Epithelial cell of prostate (primary cell): ENCODE data around the gene DBNDD1.
A peak's percentile ranks its signal among the peaks of the same experiment; 100 is the strongest.
"Not testable (repeated sequence)": the region's sequence is repeated elsewhere in the genome, so short reads cannot be mapped to it uniquely, and the experiment has no call there.

Experiments used
- DNase-seq: peaks from one replicate; pipeline ENCODE4 v3.0.0-alpha.2; 2011; ENCODE audit warnings: low read depth, low spot score
- H3K27ac ChIP-seq: fragments of 450-650 bp; 2 replicates; pipeline ENCODE4 v1.5.1; 2017; ENCODE audit warnings: mild to moderate bottlenecking

The DBNDD1 gene

DNA sequence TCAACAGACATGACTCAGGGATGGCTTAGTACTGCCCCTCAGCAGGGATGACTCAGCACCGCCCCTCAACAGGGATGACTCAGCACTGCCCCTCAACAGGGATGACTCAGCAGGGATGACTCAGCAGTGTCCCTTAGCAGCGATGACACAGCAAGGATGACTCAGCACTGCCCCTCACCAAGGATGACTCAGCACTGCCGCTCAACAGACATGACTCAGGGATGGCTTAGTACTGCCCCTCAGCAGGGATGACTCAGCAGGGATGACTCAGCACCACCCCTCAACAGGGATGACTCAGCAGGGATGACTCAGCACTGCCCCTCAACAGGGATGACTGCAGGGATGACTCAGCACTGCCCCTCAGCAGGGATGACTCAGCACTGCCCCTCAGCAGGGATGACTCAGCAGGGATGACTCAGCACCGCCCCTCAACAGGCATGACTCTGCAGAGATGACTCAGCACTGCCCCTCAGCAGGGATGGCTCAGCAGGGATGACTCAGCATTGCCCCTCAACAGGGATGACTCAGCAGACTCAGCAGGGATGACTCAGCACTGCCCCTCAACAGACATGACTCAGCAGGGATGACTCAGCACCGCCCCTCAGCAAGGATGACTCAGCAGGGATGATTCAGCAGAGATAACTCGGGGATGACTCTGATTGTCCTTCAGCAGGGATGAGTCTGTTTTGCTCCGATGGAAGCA lies 23.6 kb downstream of the DBNDD1 start:
- peak overlapping the region; percentile 71 for H3K27ac ChIP-seq
- not testable (repeated sequence) for DNase-seq

DNA sequence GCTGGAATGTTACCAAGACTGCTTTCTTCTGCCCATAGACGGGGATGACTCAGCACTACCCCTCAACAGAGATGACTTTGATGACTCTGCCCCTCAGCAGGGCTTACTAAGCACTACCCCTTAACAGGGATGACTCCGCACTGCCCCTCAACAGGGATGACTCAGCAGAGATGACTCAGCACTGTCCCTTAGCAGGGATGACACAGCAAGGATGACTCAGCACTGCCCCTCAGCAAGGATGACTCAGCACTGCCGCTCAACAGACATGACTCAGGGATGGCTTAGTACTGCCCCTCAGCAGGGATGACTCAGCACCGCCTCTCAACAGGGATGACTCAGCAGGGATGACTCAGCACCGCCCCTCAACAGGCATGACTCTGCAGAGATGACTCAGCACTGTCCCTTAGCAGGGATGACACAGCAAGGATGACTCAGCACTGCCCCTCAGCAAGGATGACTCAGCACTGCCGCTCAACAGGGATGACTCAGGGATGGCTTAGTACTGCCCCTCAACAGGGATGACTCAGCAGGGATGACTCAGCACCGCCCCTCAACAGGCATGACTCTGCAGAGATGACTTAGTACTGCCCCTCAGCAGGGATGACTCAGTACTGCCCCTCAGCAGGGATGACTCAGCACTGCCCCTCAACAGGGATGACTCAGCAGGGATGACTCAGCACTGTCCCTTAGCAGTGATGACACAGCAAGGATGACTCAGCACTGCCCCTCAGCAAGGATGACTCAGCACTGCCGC lies 24.4 kb downstream of the DBNDD1 start:
- DNase-seq, result peak; percentile 29
- H3K27ac ChIP-seq, result peak overlapping the region; percentile 71

DNA sequence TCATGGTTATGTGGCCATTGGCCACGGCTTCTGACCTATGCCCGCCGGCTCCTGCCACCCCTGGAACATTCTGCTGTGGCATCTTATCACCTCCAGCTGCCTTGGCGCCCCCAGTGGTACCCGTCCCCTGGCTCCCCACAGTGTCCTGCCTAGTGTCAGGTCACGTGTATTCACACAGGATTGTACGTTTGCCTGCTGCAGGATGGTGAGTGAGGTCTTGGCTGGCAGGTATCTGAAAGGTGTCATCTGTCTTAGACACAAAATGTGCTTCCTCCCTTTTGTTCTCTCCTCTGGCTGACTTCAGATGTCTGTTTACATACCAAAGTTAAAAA lies 24.9 kb downstream of the DBNDD1 start:
- H3K27ac ChIP-seq, result peak overlapping the region; percentile 71
- DNase-seq, result no peak

DNA sequence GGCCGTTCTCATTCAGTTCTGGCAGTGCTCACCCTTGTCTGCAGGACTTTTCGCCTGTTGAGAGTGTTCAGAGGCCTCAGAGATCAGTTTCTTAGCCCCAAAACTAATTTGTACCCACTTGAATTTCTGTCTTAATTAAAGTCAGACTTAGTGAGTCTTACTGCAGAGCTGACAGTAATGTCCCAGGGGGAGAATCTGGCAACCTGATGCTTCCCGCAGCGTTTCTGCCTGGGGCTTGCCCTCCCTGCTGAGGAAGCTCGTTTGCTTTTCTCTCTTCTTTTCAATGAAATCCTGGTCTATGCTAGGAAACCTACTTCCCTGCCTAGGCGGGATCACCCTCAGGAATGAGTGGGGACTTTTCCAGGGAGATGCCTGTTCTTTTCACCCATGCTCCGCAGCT lies 25.3 kb downstream of the DBNDD1 start:
- no peak for DNase-seq
- H3K27ac ChIP-seq, result peak overlapping the region; percentile 71

DNA sequence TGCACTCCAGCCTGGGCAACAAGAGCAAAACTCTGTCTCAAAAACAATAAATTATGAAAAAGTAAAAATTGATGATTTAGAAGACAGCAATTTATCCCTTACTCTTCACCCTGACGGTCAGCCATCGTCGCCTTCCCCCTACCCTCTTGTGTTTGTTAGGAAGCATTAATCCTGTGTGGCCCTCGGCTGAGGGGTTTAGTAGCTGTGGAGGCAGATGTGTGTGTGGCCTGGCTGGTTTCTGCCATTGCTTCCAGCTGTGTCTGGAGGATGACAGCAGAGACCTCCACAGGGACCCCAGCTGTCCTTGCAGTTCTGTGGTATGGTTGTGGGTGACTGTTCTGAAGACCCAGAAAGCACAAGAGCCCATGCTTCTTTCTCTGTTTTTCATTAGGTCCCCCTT lies 25.9 kb downstream of the DBNDD1 start:
- no peak for DNase-seq
- no peak overlapping the region for H3K27ac ChIP-seq

DNA sequence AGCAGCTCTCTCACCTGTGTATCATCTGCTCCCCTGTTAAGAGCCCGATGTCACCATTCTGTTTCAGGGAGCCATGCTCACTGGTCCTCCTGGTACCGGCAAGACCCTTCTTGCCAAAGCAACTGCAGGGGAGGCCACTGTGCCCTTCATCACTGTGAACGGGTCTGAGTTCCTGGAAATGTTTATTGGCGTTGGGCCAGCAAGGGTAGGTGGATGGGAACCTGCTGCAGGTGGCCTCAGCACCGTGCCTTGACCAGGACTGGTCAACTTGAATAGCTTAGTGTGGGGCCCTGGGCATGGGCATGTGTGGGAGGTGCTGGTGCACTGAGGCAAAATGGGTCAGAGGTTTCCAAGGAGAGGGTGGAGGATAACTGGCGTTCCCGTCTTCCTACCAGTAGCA lies 28.5 kb downstream of the DBNDD1 start:
- no peak for DNase-seq
- H3K27ac ChIP-seq, result no peak overlapping the region

DNA sequence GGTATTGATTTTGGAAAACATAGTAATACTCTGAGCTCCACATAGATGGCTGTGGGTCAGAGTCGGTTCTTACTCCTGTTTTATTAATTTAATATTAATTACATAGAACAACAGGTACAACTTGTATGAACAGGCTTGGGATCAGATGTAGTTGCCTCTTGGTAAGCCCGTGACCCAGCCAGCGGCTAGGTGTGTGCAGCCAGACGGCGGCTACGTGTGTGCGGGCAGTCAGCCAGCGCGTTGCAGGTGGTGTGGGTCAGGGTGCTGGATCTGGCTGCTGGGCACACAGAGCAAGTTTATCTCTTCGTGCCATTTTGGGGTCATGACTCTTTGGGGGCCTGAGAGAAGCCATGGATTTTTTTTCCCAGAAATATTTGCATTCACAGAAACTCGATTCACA lies 30.3 kb downstream of the DBNDD1 start:
- no peak for DNase-seq
- no peak overlapping the region for H3K27ac ChIP-seq

DNA sequence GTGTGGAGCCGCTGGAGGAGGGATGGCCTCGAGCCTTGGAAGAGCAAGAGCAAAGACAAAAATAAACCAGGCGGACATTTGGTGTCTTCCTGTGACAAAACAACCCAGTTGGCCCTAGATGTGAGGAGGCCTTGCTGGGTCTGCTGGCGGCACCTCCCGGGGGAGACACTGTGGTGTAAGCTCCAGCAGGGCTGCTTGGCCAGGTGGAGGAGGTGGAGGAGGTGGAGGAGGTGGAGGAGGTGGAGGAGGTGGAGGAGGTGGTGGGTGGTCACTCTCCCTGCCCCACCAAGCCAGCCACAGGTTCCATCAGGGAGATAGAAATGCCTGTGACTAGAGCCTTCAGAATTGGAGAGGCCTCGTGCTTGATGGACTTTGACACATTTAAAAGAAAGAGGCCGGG lies 32.1 kb downstream of the DBNDD1 start:
- no peak overlapping the region for H3K27ac ChIP-seq
- DNase-seq, result no peak

DNA sequence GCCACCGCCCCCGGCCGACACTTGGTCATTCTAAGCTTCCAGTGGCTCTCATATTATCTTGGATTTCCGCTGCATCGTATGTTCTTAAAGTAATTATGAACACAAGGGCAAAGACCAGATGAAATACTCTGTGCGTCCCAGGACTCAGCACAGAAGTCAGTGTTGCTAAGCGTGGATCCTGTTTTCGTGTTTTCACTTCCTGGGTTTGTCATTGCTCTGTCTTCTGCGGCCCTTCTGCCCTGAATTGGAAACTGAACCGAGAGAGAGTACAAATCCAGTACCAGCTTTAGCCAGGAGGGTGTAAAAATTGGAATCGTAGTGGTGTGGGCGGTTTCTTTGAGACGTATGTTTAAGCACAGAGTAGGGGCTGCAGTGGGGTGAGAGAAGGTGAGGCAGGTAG lies 32.7 kb downstream of the DBNDD1 start:
- no peak for DNase-seq
- no peak overlapping the region for H3K27ac ChIP-seq

DNA sequence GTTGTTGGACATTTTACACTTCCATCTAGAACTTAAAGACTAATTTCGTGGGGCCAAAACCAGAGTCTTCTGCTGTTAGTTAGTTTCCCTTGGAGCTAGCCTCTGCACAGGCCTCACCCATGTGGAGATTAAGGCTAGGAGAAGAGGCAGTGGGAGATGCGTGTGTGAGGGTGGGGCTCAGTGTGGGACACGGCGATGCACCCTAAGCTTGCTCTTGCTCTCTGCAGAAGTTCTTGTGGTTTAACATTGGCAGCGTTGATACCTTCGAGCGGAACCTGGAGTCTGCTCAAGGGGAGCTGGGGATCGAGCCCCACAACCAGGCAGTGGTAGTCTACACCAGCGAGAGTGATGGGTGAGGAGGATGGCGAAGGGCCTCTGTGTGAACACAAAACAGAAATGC lies 34.0 kb downstream of the DBNDD1 start:
- no peak overlapping the region for H3K27ac ChIP-seq

DNA sequence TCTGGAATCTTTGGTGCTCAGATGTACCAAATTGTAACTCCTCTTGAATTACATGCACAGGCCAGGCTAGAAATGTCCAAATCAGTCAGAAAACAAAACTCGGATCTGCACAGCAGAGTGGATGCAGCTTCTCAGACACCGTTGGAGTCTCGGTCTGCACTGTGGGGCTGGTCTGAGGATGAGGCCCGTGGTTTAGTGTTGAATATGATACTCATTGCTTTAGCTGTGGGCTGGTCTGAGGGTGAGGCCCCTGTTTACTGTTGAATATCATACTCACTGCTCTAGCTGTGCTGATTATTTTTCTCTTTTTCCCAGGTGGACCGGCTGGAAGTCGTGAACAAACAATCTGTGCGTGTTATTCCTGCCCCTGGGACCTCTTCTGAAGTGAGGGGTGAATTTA lies 35.0 kb downstream of the DBNDD1 start:
- no peak for DNase-seq
- H3K27ac ChIP-seq, result no peak overlapping the region

More for the DNA sequence above, 34.0 kb downstream of the DBNDD1 start:
- DNase-seq, result no peak

DNA sequence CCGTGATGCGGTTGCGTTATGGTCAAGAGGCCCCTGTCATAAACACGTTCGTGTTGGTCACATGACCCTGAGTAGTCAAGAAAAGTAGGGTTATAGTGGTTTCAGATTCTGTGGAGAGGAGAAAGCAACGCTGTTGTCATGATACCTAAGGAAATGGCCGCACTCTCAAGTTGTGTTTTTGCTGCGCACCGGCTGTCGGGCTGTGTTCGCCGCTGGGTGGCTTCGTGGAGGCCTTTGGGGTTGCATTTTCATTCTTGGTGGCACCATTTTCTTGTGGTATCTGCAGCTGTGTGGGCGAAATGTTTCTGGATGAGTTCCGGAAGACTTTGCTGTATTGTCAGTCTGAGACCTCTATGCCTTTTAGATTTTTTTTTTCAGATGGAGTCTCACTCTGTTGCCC lies 35.7 kb downstream of the DBNDD1 start:
- DNase-seq, result no peak
- no peak overlapping the region for H3K27ac ChIP-seq

DNA sequence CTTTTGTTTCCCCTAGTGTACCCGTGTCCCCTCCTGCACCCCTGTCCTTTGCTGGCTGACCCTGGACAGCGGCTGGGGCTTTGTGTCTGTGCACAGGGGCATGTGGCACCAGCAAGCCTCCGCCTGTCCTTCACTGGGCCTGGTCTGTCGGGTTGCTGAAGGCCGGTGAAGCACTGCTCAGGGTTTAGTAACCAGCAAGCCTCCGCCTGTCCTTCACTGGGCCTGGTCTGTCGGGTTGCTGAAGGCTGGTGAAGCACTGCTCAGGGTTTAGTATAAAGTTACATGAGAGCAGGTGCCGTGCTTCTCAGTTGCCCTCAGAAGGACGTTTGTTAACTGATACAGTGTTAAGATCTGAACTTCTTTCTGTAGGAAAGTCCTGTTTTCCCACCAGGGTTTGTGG lies 36.9 kb downstream of the DBNDD1 start:
- no peak overlapping the region for H3K27ac ChIP-seq
- peak; percentile 33 for DNase-seq

DNA sequence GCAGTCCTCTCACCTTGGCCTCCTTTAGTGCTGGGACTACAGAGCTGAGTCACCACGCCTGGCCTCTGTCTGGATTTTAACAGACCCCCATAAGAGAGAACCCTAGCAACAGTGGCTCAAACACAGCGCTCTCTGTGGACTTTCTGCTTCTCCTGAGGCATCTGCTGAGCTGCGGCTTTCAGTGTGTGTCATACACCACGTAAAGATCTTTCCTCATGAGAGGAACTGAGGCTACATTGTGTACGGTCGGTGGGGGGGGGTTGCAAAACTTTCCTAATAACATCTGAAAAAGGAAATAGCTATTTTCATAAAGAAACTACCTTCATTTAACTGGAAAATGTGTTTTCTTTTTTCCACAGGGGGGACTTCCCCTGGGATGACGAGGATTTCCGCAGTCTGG lies 37.8 kb downstream of the DBNDD1 start:
- no peak overlapping the region for H3K27ac ChIP-seq
- DNase-seq, result no peak

DNA sequence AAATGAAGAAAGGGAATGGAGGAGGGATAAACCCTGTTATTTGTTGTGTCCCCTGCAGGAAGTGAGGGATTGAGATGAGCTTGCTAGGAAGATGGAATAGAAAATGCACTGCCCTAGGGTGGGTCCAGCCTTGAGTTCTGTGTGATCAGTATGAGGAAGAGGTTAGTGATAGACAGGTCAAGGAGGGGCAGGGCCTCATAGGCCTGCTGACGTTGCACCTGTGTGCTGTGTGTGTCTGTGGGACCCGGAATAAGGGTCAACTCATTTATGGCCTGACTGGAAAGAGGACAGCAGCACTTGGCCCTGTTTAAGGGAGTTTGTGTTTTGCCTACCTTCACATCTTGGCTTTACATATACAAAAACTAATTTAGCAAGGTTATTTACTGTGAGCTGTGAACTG lies 44.4 kb downstream of the DBNDD1 start:
- H3K27ac ChIP-seq, result no peak overlapping the region
- no peak for DNase-seq

DNA sequence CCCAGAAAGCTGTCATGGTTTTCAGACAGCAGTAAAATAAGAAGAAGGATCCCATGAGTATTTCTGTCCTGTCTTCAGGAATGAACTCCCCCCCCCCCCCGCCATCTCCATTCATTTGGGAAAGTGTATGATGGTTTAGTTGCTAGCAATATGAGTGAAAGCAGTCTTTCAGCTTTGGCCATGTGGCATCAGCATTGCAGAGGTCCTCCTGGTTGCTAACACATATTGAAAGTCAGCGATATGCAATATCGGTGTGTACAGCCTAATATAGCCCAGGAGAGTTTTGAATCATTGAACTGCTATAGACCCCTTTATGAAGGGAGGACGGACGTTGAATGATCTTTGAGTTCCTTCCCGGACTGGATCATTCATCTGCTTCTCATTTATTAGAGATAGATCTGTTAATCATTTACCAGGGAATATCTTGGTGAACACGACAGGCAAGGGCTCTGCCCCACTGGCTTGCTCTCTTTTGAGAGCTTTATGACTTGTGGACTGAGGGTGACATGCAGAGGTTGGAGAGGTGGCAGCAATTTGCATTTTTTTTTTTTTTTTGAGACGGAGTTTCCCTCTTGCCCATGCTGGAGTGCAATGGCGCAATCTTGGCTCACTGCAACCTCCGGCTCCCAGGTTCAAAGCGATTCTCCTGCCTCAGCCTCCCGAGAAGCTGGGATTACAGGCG lies 45.5 kb downstream of the DBNDD1 start:
- DNase-seq, result no peak

DNA sequence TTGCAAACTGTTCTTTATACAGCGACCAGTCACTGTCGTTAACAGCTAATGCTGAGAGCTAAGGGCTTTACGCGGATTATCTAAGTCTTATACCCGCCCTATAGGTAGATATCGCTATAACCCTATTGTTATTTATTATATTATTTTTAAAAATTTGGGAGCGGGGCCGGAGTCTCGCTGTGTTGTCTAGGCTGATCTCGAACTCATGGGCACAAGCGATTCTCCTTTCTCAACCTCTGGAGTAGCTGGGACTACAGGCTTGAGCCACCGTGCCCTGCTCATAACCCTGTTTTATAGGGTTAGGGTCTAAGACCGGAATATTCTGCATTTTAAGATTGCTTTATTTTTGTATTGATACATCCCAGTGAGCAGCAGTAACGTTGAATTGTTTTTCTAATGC lies 46.0 kb downstream of the DBNDD1 start:
- H3K27ac ChIP-seq, result peak overlapping the region; percentile 84
- no peak for DNase-seq

More for the DNA sequence above, 45.5 kb downstream of the DBNDD1 start:
- no peak overlapping the region for H3K27ac ChIP-seq

DNA sequence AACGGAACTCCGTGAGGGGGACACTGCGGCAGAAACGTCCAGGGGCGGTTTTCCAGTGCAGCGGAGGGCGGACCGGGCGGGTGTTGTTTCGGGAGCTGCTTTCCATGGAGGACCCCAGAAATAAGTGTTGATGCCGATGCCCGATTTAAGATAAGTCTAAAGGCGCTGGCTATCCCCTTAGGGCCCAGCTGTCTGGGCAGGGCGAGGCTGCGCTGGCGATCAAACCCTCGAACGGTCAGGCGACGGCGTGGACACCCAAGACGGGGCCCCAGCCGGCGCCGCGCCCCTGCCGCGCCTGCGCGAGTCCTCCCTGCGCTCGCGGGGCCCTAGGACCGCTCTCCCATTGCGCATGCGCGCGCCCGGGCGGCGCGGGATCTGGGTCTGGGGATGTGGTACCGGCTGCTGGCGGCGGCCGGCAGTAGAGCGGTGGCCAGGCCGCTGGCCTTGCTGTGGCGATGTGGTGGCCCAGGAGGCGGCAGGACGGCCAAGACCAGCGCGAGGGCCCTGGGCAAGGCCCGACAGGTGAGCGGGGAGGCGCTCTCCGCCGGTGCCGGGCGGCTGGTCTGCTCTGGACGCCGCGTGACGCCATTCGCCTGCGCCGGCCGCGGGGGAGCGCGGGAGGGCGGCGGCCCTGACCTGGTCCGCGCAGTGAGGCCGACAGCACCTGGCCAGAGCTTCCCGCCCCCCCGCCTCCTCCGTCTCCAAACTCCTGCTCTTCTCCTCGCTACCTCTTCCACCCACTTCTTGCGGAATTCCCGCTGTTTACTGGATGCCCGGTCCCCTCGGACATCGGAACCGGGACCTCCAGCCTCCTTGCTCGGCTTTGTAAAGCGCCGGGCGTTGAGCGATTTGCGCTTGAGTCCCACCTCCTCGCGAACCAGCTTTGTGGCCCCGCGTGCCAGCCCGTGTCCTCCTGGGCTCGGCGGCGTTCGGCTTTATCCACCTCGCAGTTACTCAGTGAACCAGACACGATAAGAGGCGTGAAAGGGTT lies 46.7 kb downstream of the DBNDD1 start:
- peak; percentile 37 for DNase-seq
- H3K27ac ChIP-seq, result peak overlapping the region; percentile 84

DNA sequence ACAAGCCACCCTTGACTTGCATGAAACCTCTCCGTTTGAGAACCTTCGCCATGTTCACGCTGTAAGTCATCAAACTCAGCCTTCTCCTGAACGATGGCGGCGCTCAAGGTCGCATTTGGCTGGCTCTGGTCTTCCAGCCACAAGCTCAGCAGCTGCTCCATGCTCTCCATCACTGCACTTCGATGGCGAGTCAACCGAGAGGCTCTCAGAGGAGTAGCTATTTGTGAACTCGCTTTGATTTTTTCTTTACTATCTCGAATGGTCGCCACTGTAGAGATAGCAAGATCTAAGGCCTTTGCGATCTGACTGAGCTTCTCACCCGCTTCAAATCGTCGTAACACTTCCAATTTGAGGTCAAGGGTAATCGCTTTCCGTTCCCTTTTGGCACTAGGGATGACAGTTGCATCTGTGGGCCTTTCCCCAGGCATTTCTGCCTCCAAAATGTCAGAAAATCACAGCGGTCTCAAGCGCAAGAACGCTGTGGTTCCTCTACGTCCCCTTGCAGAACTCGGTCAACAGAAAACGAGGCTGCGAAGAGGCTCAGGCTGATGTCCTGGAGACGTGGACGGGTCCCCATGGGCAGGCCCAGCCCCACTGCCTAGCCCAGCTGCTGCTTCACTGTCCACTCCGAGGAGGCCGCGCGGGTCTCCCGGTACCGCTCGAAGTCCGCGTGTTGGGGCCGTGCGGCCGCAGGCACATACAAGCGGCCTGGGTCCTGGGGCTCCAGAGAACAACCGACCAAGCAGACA lies 47.6 kb downstream of the DBNDD1 start:
- peak overlapping the region; percentile 84 for H3K27ac ChIP-seq
- no peak for DNase-seq
